DOHH2 (cell line): ENCODE measurements around the gene TTC6.
"Not testable (repeated sequence)": the region's sequence is repeated elsewhere in the genome, so short reads cannot be mapped to it uniquely, and the experiment has no call there.

Experiments used
- H3F3A ChIP-seq: fragments of 200-600 bp; sonication (generic), shearing (Covaris generic); 2 replicates; pipeline ENCODE4 v1.6.0; 2016; ENCODE audit warnings: antibody characterized with exemption, mild to moderate bottlenecking; ENCODE audit not compliant: control insufficient read depth, insufficient read depth
- H3K27ac ChIP-seq: fragments of 200-600 bp; sonication (generic); 2 replicates; pipeline ENCODE4 v1.5.1; 2014; ENCODE audit warnings: low read depth, mild to moderate bottlenecking, low read length, moderate library complexity
- H3K27me3 ChIP-seq: fragments of 200-600 bp; sonication (generic); 2 replicates; pipeline ENCODE4 v1.6.1; 2014; ENCODE audit warnings: mild to moderate bottlenecking, low read length, mixed read lengths; ENCODE audit not compliant: control insufficient read depth
- H3K36me3 ChIP-seq: fragments of 200-600 bp; sonication (generic); 2 replicates; pipeline ENCODE4 v1.6.1; 2014; ENCODE audit warnings: mild to moderate bottlenecking, low read length, moderate library complexity, mixed read lengths; ENCODE audit not compliant: control insufficient read depth
- H3K4me1 ChIP-seq: fragments of 200-600 bp; sonication (generic); 2 replicates; pipeline ENCODE4 v1.6.1; 2014; ENCODE audit warnings: mild to moderate bottlenecking, low read length, mixed read lengths; ENCODE audit not compliant: control insufficient read depth
- H3K4me2 ChIP-seq: fragments of 200-600 bp; sonication (generic); 2 replicates; pipeline ENCODE4 v1.6.0; 2014; ENCODE audit warnings: mild to moderate bottlenecking, low read length, moderate library complexity
- H3K4me3 ChIP-seq: fragments of 200-600 bp; sonication (generic); 2 replicates; pipeline ENCODE4 v1.5.1; 2014; ENCODE audit warnings: mild to moderate bottlenecking, low read length, mixed read lengths
- H3K79me2 ChIP-seq: fragments of 200-600 bp; sonication (generic); 2 replicates; pipeline ENCODE4 v1.6.1; 2014; ENCODE audit warnings: mild to moderate bottlenecking, low read length, mixed read lengths; ENCODE audit not compliant: control insufficient read depth
- H3K9me2 ChIP-seq: fragments of 200-600 bp; sonication (generic); replicated peaks from 2 replicates; pipeline ENCODE4 v1.6.1; 2014; ENCODE audit warnings: mild to moderate bottlenecking, low read length, mixed read lengths; ENCODE audit not compliant: control insufficient read depth
- H3K9me3 ChIP-seq: fragments of 200-600 bp; sonication (generic); 2 replicates; pipeline ENCODE4 v1.6.1; 2014; ENCODE audit warnings: antibody characterized with exemption, low read length, mixed read lengths; ENCODE audit not compliant: control insufficient read depth, insufficient read depth
- H4K20me1 ChIP-seq: fragments of 200-600 bp; sonication (generic); 2 replicates; pipeline ENCODE4 v1.6.0; 2014; ENCODE audit warnings: low read depth, mild to moderate bottlenecking, antibody characterized with exemption, low read length, moderate library complexity; ENCODE audit not compliant: control insufficient read depth, insufficient read depth
- CTCF ChIP-seq: fragments of 200-600 bp; sonication (generic); IDR thresholded peaks from one replicate; pipeline ENCODE4 v1.5.1; 2014; ENCODE audit warnings: antibody characterized with exemption, mild to moderate bottlenecking, low read depth, low read length; ENCODE audit not compliant: poor library complexity, severe bottlenecking
- EZH2phosphoT487 ChIP-seq: fragments of 200-600 bp; sonication (generic); IDR thresholded peaks from 2 replicates; pipeline ENCODE4 v1.6.1; 2017; ENCODE audit warnings: borderline replicate concordance, mild to moderate bottlenecking, antibody characterized with exemption, low read length, moderate library complexity, mixed read lengths

TTC6 gene

GRCh38 chr14:37550511-37550910 lies 44.9 kb upstream of the TTC6 start:
- Histone ChIP-seq H3F3A (no peaks in the 10 kb centered on the region), H3K9me2 (no peaks in the 10 kb centered on the region), H4K20me1 (no peaks in the 10 kb centered on the region), H3K27me3 (no peaks in the 10 kb centered on the region), H3K27ac (no peak overlapping the region), H3K36me3 (no peaks in the 10 kb centered on the region), H3K9me3 (no peaks in the 10 kb centered on the region), H3K79me2 (no peaks in the 10 kb centered on the region), H3K4me2 (no peak overlapping the region), H3K4me3 (no peak overlapping the region), H3K4me1 (no peaks in the 10 kb centered on the region)
- TF ChIP-seq CTCF, result no peak
- no peak for TF ChIP-seq EZH2phosphoT487

GRCh38 chr14:37551119-37551518 lies 44.3 kb upstream of the TTC6 start:
- H3K4me1 ChIP-seq, result no peaks in the 10 kb centered on the region
- no peaks in the 10 kb centered on the region for H4K20me1 ChIP-seq
- H3K27me3 ChIP-seq, result no peaks in the 10 kb centered on the region
- TF ChIP-seq EZH2phosphoT487, result no peak
- TF ChIP-seq CTCF, result no peak
- H3K36me3 ChIP-seq, result no peaks in the 10 kb centered on the region
- H3K9me2 ChIP-seq, result no peaks in the 10 kb centered on the region
- H3K4me2 ChIP-seq, result no peak overlapping the region
- no peak overlapping the region for H3K4me3 ChIP-seq
- H3F3A ChIP-seq, result no peaks in the 10 kb centered on the region
- H3K9me3 ChIP-seq, result no peaks in the 10 kb centered on the region
- no peak overlapping the region for H3K27ac ChIP-seq
- no peaks in the 10 kb centered on the region for H3K79me2 ChIP-seq

- Histone ChIP-seq H3F3A (no peaks in the 10 kb centered on the region), H3K4me3 (no peak overlapping the region), H3K27ac (no peak overlapping the region), H3K36me3 (no peaks in the 10 kb centered on the region), H3K79me2 (no peaks in the 10 kb centered on the region), H3K27me3 (no peaks in the 10 kb centered on the region), H3K9me2 (no peaks in the 10 kb centered on the region), H3K4me2 (no peak overlapping the region), H3K4me1 (no peaks in the 10 kb centered on the region), H4K20me1 (no peaks in the 10 kb centered on the region), H3K9me3 (no peaks in the 10 kb centered on the region)
- no peak for TF ChIP-seq CTCF
- TF ChIP-seq EZH2phosphoT487, result no peak
Observed at GRCh38 chr14:37553935-37554550, 41.4 kb upstream of the TTC6 start.

GRCh38 chr14:37555596-37555995 lies 39.8 kb upstream of the TTC6 start:
- not testable (repeated sequence) for H3K9me3 ChIP-seq, H3K9me2 ChIP-seq, H3K27me3 ChIP-seq, H3K27ac ChIP-seq, H3K4me1 ChIP-seq, H3K4me3 ChIP-seq, H3K79me2 ChIP-seq, H3K4me2 ChIP-seq, H3F3A ChIP-seq, H3K36me3 ChIP-seq, H4K20me1 ChIP-seq
